H9 (cell line): ENCODE results near the gene KCNJ14. TPM values are rescaled to one million over a fixed set of nuclear protein-coding genes. Genes with fewer than 3 reads are reported as not detected.

Experiments
- DNase-seq: peaks from one replicate; pipeline ENCODE4 v3.0.0-alpha.2; 2017
- H2AFZ ChIP-seq: one replicate; pipeline ENCODE4 v1.6.1; 2013; ENCODE audit warnings: mild to moderate bottlenecking, low read length, control low read depth, moderate library complexity
- H2AK5ac ChIP-seq: 2 replicates; pipeline ENCODE4 v1.6.1; 2013; ENCODE audit warnings: low read length, control low read depth, mixed read lengths; ENCODE audit not compliant: insufficient read length
- H2BK120ac ChIP-seq: one replicate; pipeline ENCODE4 v1.6.1; 2013; ENCODE audit warnings: low read depth, mild to moderate bottlenecking, low read length, control low read depth, inconsistent platforms; ENCODE audit not compliant: poor library complexity, severe bottlenecking
- H2BK12ac ChIP-seq: 2 replicates; pipeline ENCODE4 v1.6.1; 2013; ENCODE audit warnings: low read length, control low read depth, mixed read lengths, low read depth; ENCODE audit not compliant: insufficient read length
- H2BK15ac ChIP-seq: 2 replicates; pipeline ENCODE4 v1.6.1; 2013; ENCODE audit warnings: low read depth, low read length, control low read depth
- H2BK20ac ChIP-seq: one replicate; pipeline ENCODE4 v1.6.1; 2013; ENCODE audit warnings: low read depth, mild to moderate bottlenecking, low read length, control low read depth, inconsistent platforms; ENCODE audit not compliant: poor library complexity, severe bottlenecking
- H2BK5ac ChIP-seq: 2 replicates; pipeline ENCODE4 v1.6.1; 2013; ENCODE audit warnings: low read length, control low read depth, mixed read lengths; ENCODE audit not compliant: insufficient read length
- H3K14ac ChIP-seq: 2 replicates; pipeline ENCODE4 v1.6.1; 2013; ENCODE audit warnings: low read length, control low read depth; ENCODE audit not compliant: insufficient read depth
- H3K18ac ChIP-seq: 2 replicates; pipeline ENCODE4 v1.6.1; 2013; ENCODE audit warnings: low read depth, mild to moderate bottlenecking, mixed read lengths, low read length, control low read depth; ENCODE audit not compliant: insufficient read length
- H3K23ac ChIP-seq: 2 replicates; pipeline ENCODE4 v1.6.1; 2013; ENCODE audit warnings: low read length, control low read depth, mixed read lengths, low read depth; ENCODE audit not compliant: insufficient read length
- H3K23me2 ChIP-seq: 2 replicates; pipeline ENCODE4 v1.6.1; 2013; ENCODE audit warnings: low read depth, mild to moderate bottlenecking, mixed read lengths, low read length, control low read depth; ENCODE audit not compliant: insufficient read length, poor library complexity, severe bottlenecking
- H3K27ac ChIP-seq: 2 replicates; pipeline ENCODE4 v1.5.1; 2013; ENCODE audit warnings: low read length, control low read depth, mixed read lengths, low read depth; ENCODE audit not compliant: insufficient read length
- H3K27me3 ChIP-seq: 2 replicates; pipeline ENCODE4 v1.6.1; 2013; ENCODE audit warnings: low read length, control low read depth, inconsistent platforms; ENCODE audit not compliant: insufficient read depth
- H3K4ac ChIP-seq: 2 replicates; pipeline ENCODE4 v1.6.1; 2013; ENCODE audit warnings: low read depth, mild to moderate bottlenecking, control low read depth, inconsistent platforms, low read length, moderate library complexity
- H3K4me1 ChIP-seq: 2 replicates; pipeline ENCODE4 v1.6.1; 2013; ENCODE audit warnings: low read length, control low read depth, inconsistent platforms; ENCODE audit not compliant: insufficient read depth
- H3K4me2 ChIP-seq: 2 replicates; pipeline ENCODE4 v1.6.1; 2013; ENCODE audit warnings: low read length, control low read depth, mixed read lengths; ENCODE audit not compliant: insufficient read length, insufficient read depth
- H3K56ac ChIP-seq: 2 replicates; pipeline ENCODE4 v1.6.1; 2013; ENCODE audit warnings: low read depth, mild to moderate bottlenecking, mixed read lengths, low read length, control low read depth; ENCODE audit not compliant: insufficient read length
- H3K79me1 ChIP-seq: 2 replicates; pipeline ENCODE4 v1.6.1; 2013; ENCODE audit warnings: low read depth, mild to moderate bottlenecking, moderate library complexity, low read length, control low read depth, inconsistent platforms; ENCODE audit not compliant: insufficient read depth, poor library complexity, severe bottlenecking
- H3K79me2 ChIP-seq: 2 replicates; pipeline ENCODE4 v1.6.1; 2013; ENCODE audit warnings: low read length, control low read depth, inconsistent platforms; ENCODE audit not compliant: insufficient read depth
- H3K9ac ChIP-seq: 2 replicates; pipeline ENCODE4 v1.6.1; 2013; ENCODE audit warnings: low read length, control low read depth, mixed read lengths; ENCODE audit not compliant: insufficient read length; ENCODE audit errors: extremely low read depth
- H3K9me3 ChIP-seq: one replicate; pipeline ENCODE4 v1.6.1; 2013; ENCODE audit warnings: low read depth, low read length, inconsistent platforms; ENCODE audit not compliant: control insufficient read depth
- H3T11ph ChIP-seq: one replicate; pipeline ENCODE4 v1.6.1; 2013; ENCODE audit warnings: mild to moderate bottlenecking, low read length, control low read depth, inconsistent platforms
- H4K20me1 ChIP-seq: one replicate; pipeline ENCODE4 v1.6.1; 2013; ENCODE audit not compliant: control insufficient read depth, insufficient read length, insufficient read depth
- H4K5ac ChIP-seq: 2 replicates; pipeline ENCODE4 v1.6.1; 2013; ENCODE audit warnings: low read depth, mild to moderate bottlenecking, mixed read lengths, low read length, control low read depth; ENCODE audit not compliant: insufficient read length
- H4K8ac ChIP-seq: replicated peaks from 2 replicates; pipeline ENCODE4 v1.6.1; 2013; ENCODE audit warnings: low read length, control low read depth, mixed read lengths, low read depth; ENCODE audit not compliant: insufficient read length
- H4K91ac ChIP-seq: 2 replicates; pipeline ENCODE4 v1.6.1; 2013; ENCODE audit warnings: low read depth, mild to moderate bottlenecking, moderate library complexity, mixed read lengths, low read length, control low read depth; ENCODE audit not compliant: insufficient read length
- H3K27ac Mint-ChIP-seq, 3 experiments: 2 replicates in 2 of 3; 3 replicates in 1 of 3; pipeline ENCODE4 v1.8.0; 2020 to 2021; ENCODE audit warnings: mixed read lengths in 3 of 3, mild to moderate bottlenecking in 1 of 3, moderate library complexity in 1 of 3
- H3K27me3 Mint-ChIP-seq: 2 replicates; pipeline ENCODE4 v1.8.0; 2021; ENCODE audit warnings: low read depth, mild to moderate bottlenecking, moderate library complexity, mixed read lengths
- H3K36me3 Mint-ChIP-seq, 3 experiments: 2 replicates in 2 of 3; 3 replicates in 1 of 3; pipeline ENCODE4 v1.8.0; 2020 to 2021; ENCODE audit warnings: low read depth in 3 of 3, mixed read lengths in 3 of 3; ENCODE audit not compliant: insufficient read depth in 1 of 3
- H3K4me1 Mint-ChIP-seq, 2 experiments: 2 replicates each; pipeline ENCODE4 v1.8.0; 2020; ENCODE audit warnings: mixed read lengths in 2 of 2
- H3K4me3 Mint-ChIP-seq, 2 experiments: 2 replicates in 1 of 2; 3 replicates in 1 of 2; pipeline ENCODE4 v1.8.0; 2020 to 2021; ENCODE audit warnings: mild to moderate bottlenecking in 2 of 2, mixed read lengths in 2 of 2, moderate library complexity in 1 of 2
- H3K9me3 Mint-ChIP-seq, 2 experiments: 2 replicates in 1 of 2; 3 replicates in 1 of 2; pipeline ENCODE4 v1.8.0; 2020; ENCODE audit warnings: mild to moderate bottlenecking in 2 of 2, mixed read lengths in 2 of 2, moderate library complexity in 1 of 2
- CTCF ChIP-seq: fragments of 200-600 bp; sonication (generic); conservative IDR thresholded peaks from 3 replicates; pipeline ENCODE4 v1.8.0; 2021; ENCODE audit warnings: antibody characterized with exemption, mild to moderate bottlenecking
- WGBS: extraction: QIAGEN DNeasy Blood & Tissue Kit; methylation state at CpG from one replicate; pipeline ENCODE4 v1.1.7; 2013; ENCODE audit warnings: missing lambda C conversion rate, low lambda C conversion rate, mixed read lengths; ENCODE audit not compliant: insufficient read length; ENCODE audit errors: extremely low coverage; 5-methylcytosine and 5-hydroxymethylcytosine counted together
- total RNA-seq: library from RNA; stranded (reverse); gene quantifications from 2 replicates; pipeline ENCODE4 v1.2.1, GENCODE V29; 2021

The KCNJ14 gene
- total RNA-seq, 1 experiment from 2014 or later, result 1.2 TPM

GRCh38 chr19:48436586-48436985, 18.8 kb upstream of the KCNJ14 start:
- H3K27ac ChIP-seq, result no peak overlapping the region
- H3T11ph ChIP-seq, result no peak overlapping the region
- no peak overlapping the region for H2AK5ac ChIP-seq
- no peaks in the 10 kb centered on the region for H3K79me2 ChIP-seq
- no peak overlapping the region for H3K18ac ChIP-seq
- Mint-ChIP-seq H3K27ac (no peak overlapping the region; a peak in 2 of 7 replicates), H3K36me3 (peaks cover 0 to 4% (median 2%) of the 10 kb centered on the region in 3 experiments; a peak in 5 of 7 replicates), H3K9me3 (no peaks in the 10 kb centered on the region), H3K4me1 (peaks cover 3 to 4% of the 10 kb centered on the region in 2 experiments; a peak in 3 of 4 replicates), H3K27me3 (no peaks in the 10 kb centered on the region; the same call in 1 of the 2 replicates), H3K4me3 (no peak overlapping the region)
- H3K4me1 ChIP-seq, result no peaks in the 10 kb centered on the region
- WGBS, result no CpG with 5 or more reads among the region's 5 CpGs
- no peak overlapping the region for H3K4ac ChIP-seq
- H2BK5ac ChIP-seq, result no peak overlapping the region
- no peak for DNase-seq
- H3K56ac ChIP-seq, result no peak overlapping the region
- H3K4me2 ChIP-seq, result no peak overlapping the region
- no peaks in the 10 kb centered on the region for H3K9me3 ChIP-seq
- H2BK12ac ChIP-seq, result no peak overlapping the region
- H2BK20ac ChIP-seq, result no peak overlapping the region
- no peak overlapping the region for H2AFZ ChIP-seq
- H2BK120ac ChIP-seq, result no peak overlapping the region
- no peak overlapping the region for H4K8ac ChIP-seq
- no peak overlapping the region for H3K23ac ChIP-seq
- no peaks in the 10 kb centered on the region for H3K23me2 ChIP-seq
- H2BK15ac ChIP-seq, result no peak overlapping the region
- no peak overlapping the region for H3K14ac ChIP-seq
- H4K5ac ChIP-seq, result no peak overlapping the region
- no peak overlapping the region for H3K9ac ChIP-seq
- TF ChIP-seq CTCF, result no peak
- no peaks in the 10 kb centered on the region for H3K27me3 ChIP-seq
- no peak overlapping the region for H4K91ac ChIP-seq
- no peaks in the 10 kb centered on the region for H3K79me1 ChIP-seq
- no peaks in the 10 kb centered on the region for H4K20me1 ChIP-seq
